MM.1S (cell line): ENCODE measurements around the gene EPHA5.

Experiments
- DNase-seq: peaks from one replicate; pipeline ENCODE4 v3.0.0-alpha.2; 2015
- H2AFZ ChIP-seq: fragments of 300-600 bp; sonication (generic); 2 replicates; pipeline ENCODE4 v1.6.0; 2016; ENCODE audit warnings: antibody characterized with exemption, low read length
- H3F3A ChIP-seq: fragments of 300-600 bp; sonication (generic); 2 replicates; pipeline ENCODE4 v1.6.1; 2016; ENCODE audit warnings: mild to moderate bottlenecking, antibody characterized with exemption, low read length, moderate library complexity, mixed read lengths; ENCODE audit not compliant: insufficient read depth
- H3K27ac ChIP-seq: fragments of 300-600 bp; sonication (generic); 2 replicates; pipeline ENCODE4 v1.5.1; 2016; ENCODE audit warnings: mild to moderate bottlenecking, low read length
- H3K27me3 ChIP-seq: fragments of 300-600 bp; sonication (generic); replicated peaks from 2 replicates; pipeline ENCODE4 v1.6.0; 2016; ENCODE audit warnings: low read length; ENCODE audit not compliant: insufficient read depth
- H3K36me3 ChIP-seq: fragments of 300-600 bp; sonication (generic); replicated peaks from 2 replicates; pipeline ENCODE4 v1.6.1; 2016; ENCODE audit warnings: mild to moderate bottlenecking, low read length, mixed read lengths; ENCODE audit not compliant: insufficient read depth
- H3K4me1 ChIP-seq: fragments of 300-600 bp; sonication (generic); 2 replicates; pipeline ENCODE4 v1.6.1; 2016; ENCODE audit warnings: low read length, mixed read lengths
- H3K4me2 ChIP-seq: fragments of 300-600 bp; sonication (generic); 2 replicates; pipeline ENCODE4 v1.6.0; 2016; ENCODE audit warnings: low read depth, low read length
- H3K4me3 ChIP-seq: fragments of 300-600 bp; sonication (generic); 2 replicates; pipeline ENCODE4 v1.5.1; 2016; ENCODE audit warnings: low read length, mixed read lengths
- H3K79me2 ChIP-seq: fragments of 300-600 bp; sonication (generic); 2 replicates; pipeline ENCODE4 v1.6.1; 2016; ENCODE audit warnings: mixed run types, low read length, mixed read lengths
- H3K9ac ChIP-seq: fragments of 300-600 bp; sonication (generic); 2 replicates; pipeline ENCODE4 v1.6.1; 2016; ENCODE audit warnings: low read length, mixed read lengths
- H3K9me2 ChIP-seq: fragments of 300-600 bp; sonication (generic); replicated peaks from 2 replicates; pipeline ENCODE4 v1.6.1; 2016; ENCODE audit warnings: mild to moderate bottlenecking, low read length, mixed read lengths; ENCODE audit not compliant: insufficient read depth
- H3K9me3 ChIP-seq: fragments of 300-600 bp; sonication (generic); replicated peaks from 2 replicates; pipeline ENCODE4 v1.6.1; 2016; ENCODE audit warnings: mild to moderate bottlenecking, low read length, mixed read lengths; ENCODE audit not compliant: insufficient read depth
- H4K20me1 ChIP-seq: fragments of 300-600 bp; sonication (generic); 2 replicates; pipeline ENCODE4 v1.6.1; 2016; ENCODE audit warnings: mild to moderate bottlenecking, low read length, moderate library complexity, mixed read lengths; ENCODE audit not compliant: insufficient read depth
- CTCF ChIP-seq: fragments of 300-600 bp; sonication (generic); IDR thresholded peaks from 2 replicates; pipeline ENCODE4 v1.5.1; 2016; ENCODE audit warnings: antibody characterized with exemption, low read length, mixed read lengths
- EZH2 ChIP-seq: fragments of 300-600 bp; sonication (generic); optimal IDR thresholded peaks from 2 replicates; pipeline ENCODE3; 2017; ENCODE audit warnings: low read depth, mild to moderate bottlenecking, antibody characterized with exemption, low read length, mixed read lengths
- EZH2phosphoT487 ChIP-seq: fragments of 300-600 bp; sonication (generic); IDR thresholded peaks from 2 replicates; pipeline ENCODE4 v1.6.1; 2018; ENCODE audit warnings: antibody characterized with exemption, low read length

EPHA5 gene

GRCh38 chr4:65651751-65652150 lies 18.5 kb downstream of the EPHA5 start:
- TF ChIP-seq EZH2phosphoT487 (no peak), CTCF (no peak), EZH2 (no peak)
- Histone ChIP-seq H3K9ac (no peak overlapping the region), H3K27ac (no peak overlapping the region), H3K9me2 (no peaks in the 10 kb centered on the region), H4K20me1 (no peaks in the 10 kb centered on the region), H3K27me3 (no peaks in the 10 kb centered on the region), H3K36me3 (no peaks in the 10 kb centered on the region), H2AFZ (no peak overlapping the region), H3F3A (no peaks in the 10 kb centered on the region), H3K4me2 (no peak overlapping the region), H3K79me2 (no peaks in the 10 kb centered on the region), H3K4me1 (no peaks in the 10 kb centered on the region), H3K4me3 (no peak overlapping the region), H3K9me3 (no peaks in the 10 kb centered on the region)
- no peak for DNase-seq

- H3K9ac ChIP-seq: no peak overlapping the region
- H3K79me2 ChIP-seq: no peaks in the 10 kb centered on the region
- no peaks in the 10 kb centered on the region for H3K4me1 ChIP-seq
- H3K9me3 ChIP-seq: no peaks in the 10 kb centered on the region
- H3F3A ChIP-seq: no peaks in the 10 kb centered on the region
- no peak overlapping the region for H3K27ac ChIP-seq
- no peaks in the 10 kb centered on the region for H3K9me2 ChIP-seq
- no peaks in the 10 kb centered on the region for H3K36me3 ChIP-seq
- no peak overlapping the region for H2AFZ ChIP-seq
- no peak overlapping the region for H3K4me2 ChIP-seq
- no peaks in the 10 kb centered on the region for H3K27me3 ChIP-seq
- TF ChIP-seq EZH2 (no peak), CTCF (no peak), EZH2phosphoT487 (no peak)
- no peak overlapping the region for H3K4me3 ChIP-seq
- DNase-seq: no peak
- H4K20me1 ChIP-seq: no peaks in the 10 kb centered on the region
These were observed 19.3 kb downstream of the EPHA5 start for GRCh38 chr4:65651031-65651430.

GRCh38 chr4:65646136-65646535 lies 24.2 kb downstream of the EPHA5 start:
- H3K4me2 ChIP-seq: no peak overlapping the region
- no peaks in the 10 kb centered on the region for H3K9me2 ChIP-seq
- no peaks in the 10 kb centered on the region for H3K9me3 ChIP-seq
- H3K79me2 ChIP-seq: no peaks in the 10 kb centered on the region
- no peak overlapping the region for H2AFZ ChIP-seq
- H3K4me1 ChIP-seq: no peaks in the 10 kb centered on the region
- H3F3A ChIP-seq: no peaks in the 10 kb centered on the region
- H3K27me3 ChIP-seq: no peaks in the 10 kb centered on the region
- H4K20me1 ChIP-seq: no peaks in the 10 kb centered on the region
- H3K4me3 ChIP-seq: no peak overlapping the region
- H3K9ac ChIP-seq: no peak overlapping the region
- TF ChIP-seq EZH2phosphoT487 (no peak), EZH2 (no peak), CTCF (no peak)
- H3K27ac ChIP-seq: no peak overlapping the region
- no peaks in the 10 kb centered on the region; the same call in 1 of the 2 replicates for H3K36me3 ChIP-seq
- no peak for DNase-seq
